GM18502 (cell line): ENCODE measurements around the gene MAP3K15.

ENCODE experiments used
- ATAC-seq: cut with Tn5 transposase; IDR thresholded peaks from one replicate; pipeline ENCODE4 v1.9.1; 2021; ENCODE audit warnings: mild to moderate bottlenecking; ENCODE audit not compliant: unreplicated experiment, poor library complexity

Gene MAP3K15

GRCh38 chrX:19514791-19515614 lies at the start of gene MAP3K15:
TSS of gene MAP3K15 (minus strand) at chrX:19515508. CDS start at chrX:19515261, 247 bp downstream.
- ATAC-seq, result peak; percentile 48

- ATAC-seq, result no peak
Measured at GRCh38 chrX:19564606-19565005, 49.3 kb upstream of the MAP3K15 start.

DNA sequence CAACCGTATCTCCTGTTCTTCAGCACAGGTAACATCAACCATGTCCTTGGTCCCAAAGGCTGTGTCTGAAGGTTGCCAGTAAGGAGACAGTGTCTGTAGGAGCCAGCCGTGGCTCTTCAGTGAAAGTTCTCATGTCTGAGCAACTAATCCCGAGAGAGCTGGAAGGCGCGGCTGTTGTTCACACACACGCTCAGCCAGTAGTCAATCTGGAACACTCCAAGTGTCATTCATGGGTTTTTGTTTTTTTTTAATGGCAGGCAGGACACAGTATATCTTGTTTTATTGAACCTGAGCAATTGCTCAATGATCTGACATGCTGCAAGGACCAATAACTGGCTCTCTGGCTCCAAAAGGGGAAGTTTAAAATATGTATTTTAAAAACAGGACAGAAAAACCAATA lies 48.4 kb upstream of the MAP3K15 start:
- ATAC-seq, result peak; percentile 55

GRCh38 chrX:19563327-19563726 lies 48.0 kb upstream of the MAP3K15 start:
- ATAC-seq, result peak; percentile 67

DNA sequence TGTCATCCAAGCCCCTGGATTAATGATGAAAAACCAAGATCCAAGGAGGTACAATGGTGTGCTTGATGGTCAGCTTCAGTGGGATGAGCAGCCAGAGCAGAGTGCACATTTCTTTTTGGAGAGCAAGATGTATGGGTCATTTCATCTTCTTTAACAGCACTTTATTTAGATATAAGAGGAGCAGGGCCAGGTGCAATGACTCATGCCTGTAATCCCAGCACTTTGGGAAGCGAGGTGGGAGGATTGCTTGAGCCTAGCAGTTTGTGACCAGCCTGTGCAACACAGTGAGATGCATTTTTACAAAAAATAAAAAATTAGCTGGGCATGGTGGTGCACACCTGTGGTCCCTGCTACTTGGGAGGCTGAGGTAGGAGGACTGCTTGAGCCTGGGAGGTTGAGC lies 45.3 kb upstream of the MAP3K15 start:
- no peak for ATAC-seq

GRCh38 chrX:19557822-19558221 lies 42.5 kb upstream of the MAP3K15 start:
- ATAC-seq, result no peak

GRCh38 chrX:19556202-19556601 lies 40.9 kb upstream of the MAP3K15 start:
- no peak for ATAC-seq

- no peak for ATAC-seq
Measured at GRCh38 chrX:19555683-19556082, 40.4 kb upstream of the MAP3K15 start.

DNA sequence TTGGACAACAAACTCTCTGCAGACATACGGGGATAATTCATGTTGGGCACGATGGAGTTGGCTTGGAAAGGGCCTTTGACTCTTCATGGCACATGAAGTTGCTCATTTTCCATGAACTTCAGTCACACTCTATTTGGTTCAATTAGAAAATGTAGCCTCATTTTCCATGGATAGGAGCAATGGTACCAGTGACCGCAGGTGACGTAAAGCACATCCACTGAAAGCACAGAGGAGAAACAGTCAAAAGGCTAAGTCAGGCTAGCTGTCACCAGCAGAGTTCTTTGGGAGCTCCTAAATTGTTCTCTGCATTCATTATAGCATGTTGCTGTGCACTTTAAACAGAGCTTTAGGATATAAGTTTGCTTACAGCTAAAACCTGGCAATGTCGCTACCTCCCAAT lies 39.9 kb upstream of the MAP3K15 start:
- no peak for ATAC-seq

- peak; percentile 39 for ATAC-seq
Measured at GRCh38 chrX:19554786-19555185, 39.5 kb upstream of the MAP3K15 start.

GRCh38 chrX:19552793-19553192 lies 37.5 kb upstream of the MAP3K15 start:
- ATAC-seq, result no peak

GRCh38 chrX:19549838-19550237 lies 34.5 kb upstream of the MAP3K15 start:
- no peak for ATAC-seq

- no peak for ATAC-seq
Measured at GRCh38 chrX:19548934-19549333, 33.6 kb upstream of the MAP3K15 start.

- no peak for ATAC-seq
Measured at GRCh38 chrX:19548279-19548678, 33.0 kb upstream of the MAP3K15 start.

DNA sequence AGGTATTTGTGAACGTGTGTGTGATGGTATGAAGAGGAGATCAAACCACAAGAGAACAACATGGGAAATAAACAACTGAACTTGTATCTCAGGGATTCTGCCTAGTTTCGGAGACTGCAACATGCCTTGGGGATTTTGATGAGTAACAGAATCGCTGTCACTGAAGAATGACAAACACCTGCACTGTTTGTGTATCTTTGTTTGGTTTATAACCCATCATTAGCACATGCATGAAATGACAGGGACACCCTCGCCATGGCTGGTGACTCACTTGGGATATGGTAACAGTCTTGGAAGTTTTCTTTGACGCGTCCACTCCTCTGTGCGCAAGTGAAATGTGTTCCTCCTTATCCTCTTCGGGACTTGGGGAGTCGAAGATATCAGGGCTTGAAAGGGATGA lies 30.3 kb upstream of the MAP3K15 start:
- no peak for ATAC-seq

- ATAC-seq, result peak; percentile 52
Measured at GRCh38 chrX:19544693-19545305, 29.5 kb upstream of the MAP3K15 start.

DNA sequence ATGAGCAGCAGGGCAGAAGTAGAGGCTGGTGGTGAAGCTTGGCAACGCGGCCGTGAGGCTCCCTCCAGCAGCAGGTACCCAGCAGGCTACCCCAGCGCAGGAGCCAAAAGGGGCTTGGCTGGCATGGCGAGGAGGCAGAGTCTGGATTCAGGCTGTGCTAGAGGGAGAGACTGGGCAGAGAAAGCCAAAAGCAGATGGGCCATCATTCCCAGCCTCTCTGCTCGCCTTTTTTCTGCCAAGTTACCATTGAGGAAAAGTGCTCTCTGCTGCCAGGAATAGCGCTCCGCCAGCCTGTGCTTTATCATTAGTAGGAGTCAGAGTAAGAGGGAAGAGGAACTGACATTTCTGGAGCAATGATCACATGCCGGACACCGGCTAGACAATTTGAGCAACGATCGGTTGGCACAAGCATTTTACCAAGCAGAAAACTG lies 28.7 kb upstream of the MAP3K15 start:
- no peak for ATAC-seq

DNA sequence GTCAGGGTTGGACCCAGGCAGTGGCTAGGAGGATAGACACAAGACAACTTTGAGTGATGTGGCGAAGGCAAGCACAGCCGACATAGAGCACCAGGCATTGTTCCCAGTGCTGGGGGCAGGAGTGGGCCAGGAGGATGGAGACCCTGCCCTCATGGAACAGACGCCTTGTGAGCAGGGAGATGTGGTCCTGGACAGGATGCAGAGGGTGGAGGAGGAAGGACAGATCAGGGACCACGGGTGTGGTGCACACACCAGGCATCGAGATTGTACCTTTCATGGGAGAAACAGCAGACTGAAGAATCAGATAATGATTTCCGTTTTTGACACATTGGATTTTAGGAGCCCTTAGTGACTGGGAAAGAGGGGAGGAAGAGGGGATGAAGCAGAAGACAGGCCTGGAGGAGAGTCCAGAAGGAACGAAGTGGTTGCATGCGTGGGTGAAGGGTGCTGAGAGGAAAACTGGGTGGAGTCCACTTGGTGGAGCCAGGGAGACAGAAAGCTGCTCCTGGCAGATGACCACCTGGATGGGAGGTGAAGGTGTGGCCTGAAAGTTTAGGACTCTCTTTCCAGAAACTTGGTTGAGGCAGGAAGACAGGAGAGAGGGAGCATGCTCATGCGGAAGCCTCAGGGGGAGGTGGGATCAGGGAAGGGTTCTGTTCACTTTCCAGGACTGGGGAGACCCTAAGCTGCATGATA lies 27.9 kb upstream of the MAP3K15 start:
- ATAC-seq, result no peak

GRCh38 chrX:19541931-19542330 lies 26.6 kb upstream of the MAP3K15 start:
- no peak for ATAC-seq

DNA sequence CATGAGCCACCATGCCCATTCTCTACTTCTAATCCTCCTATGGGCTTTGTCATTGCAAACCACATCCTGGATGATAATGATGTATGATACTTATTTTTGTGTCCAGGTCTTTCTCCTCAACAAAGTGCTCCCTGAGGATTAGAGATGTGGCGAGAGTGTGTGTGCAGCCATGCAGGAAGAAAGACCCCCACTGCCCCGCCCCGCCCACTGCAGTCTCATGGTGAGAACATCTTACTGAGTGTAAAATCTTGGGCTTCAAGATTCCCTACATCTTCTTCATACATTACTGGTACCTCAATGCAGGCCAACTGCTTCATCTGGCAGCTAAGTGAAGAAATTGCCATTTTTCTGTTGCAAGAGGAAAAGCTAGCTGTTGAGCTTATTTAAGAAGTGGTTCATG lies 25.9 kb upstream of the MAP3K15 start:
- ATAC-seq, result no peak

DNA sequence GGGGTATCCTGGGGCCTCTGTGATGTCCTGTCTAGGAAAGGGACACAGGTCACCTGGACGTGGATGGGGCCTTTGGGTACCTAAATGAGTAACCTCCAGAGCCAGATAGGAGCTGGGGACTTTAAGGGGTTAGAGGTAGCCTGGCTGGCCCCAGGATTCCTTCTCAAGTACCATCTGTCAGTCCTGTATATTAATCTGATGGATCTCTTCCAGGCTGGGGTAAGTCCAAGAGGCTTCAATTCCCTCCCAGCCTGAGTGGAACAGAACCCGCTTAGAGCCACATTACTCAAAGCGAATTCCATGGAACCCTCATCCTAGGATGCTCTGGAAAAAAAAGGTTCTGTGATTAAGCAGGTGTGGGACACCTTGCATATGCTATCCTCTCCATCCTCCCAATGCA lies 24.8 kb upstream of the MAP3K15 start:
- no peak for ATAC-seq
